ENCODE data around the gene STX8.

DNA sequence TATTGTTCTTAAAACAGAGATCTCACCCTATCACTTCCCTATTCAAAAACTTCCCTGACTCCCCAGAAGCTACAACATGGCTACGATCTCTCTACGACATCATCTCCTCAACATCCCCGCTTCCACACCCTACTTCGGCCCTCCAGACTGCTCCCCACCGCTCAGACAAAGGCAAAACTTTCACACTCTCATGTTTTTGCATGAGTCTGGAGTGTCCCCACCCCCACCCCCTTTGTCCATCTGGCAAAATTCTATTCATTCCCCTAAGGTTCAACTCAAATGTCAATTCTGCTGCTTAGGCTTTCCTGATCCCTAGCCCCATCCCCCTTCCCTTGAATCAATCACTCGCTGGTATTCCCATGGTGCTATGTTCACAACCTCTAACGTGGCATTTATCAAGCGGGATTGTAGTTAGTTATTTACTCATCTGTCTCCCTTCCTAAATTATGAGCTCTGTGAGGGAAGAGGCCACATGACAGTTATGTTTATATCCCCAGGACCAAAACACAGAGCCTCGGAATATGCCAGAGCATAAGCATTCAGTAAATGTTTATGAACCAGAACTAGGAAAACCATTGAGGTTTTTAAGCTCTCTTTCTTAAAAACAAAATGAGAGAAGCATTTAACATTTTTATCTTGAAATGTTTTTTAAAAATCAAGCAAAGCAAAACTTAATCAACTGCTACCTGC is 55.9 kb downstream of the STX8 start:
- TF ChIP-seq POLR2AphosphoS5 (IDR thresholded peaks at IDR 0.05; ENCODE audit: low read depth, low read length) (no peak), REST (IDR thresholded peaks at IDR 0.05; ENCODE audit: insufficient read depth in 1 of 2, low read depth in 2 of 2, low read length in 2 of 2) (no peak), TAF1 (IDR thresholded peaks at IDR 0.05; ENCODE audit: borderline replicate concordance, insufficient read depth, low read length) (no peak)
